ENCODE data around the gene PNPLA8.

DNA sequence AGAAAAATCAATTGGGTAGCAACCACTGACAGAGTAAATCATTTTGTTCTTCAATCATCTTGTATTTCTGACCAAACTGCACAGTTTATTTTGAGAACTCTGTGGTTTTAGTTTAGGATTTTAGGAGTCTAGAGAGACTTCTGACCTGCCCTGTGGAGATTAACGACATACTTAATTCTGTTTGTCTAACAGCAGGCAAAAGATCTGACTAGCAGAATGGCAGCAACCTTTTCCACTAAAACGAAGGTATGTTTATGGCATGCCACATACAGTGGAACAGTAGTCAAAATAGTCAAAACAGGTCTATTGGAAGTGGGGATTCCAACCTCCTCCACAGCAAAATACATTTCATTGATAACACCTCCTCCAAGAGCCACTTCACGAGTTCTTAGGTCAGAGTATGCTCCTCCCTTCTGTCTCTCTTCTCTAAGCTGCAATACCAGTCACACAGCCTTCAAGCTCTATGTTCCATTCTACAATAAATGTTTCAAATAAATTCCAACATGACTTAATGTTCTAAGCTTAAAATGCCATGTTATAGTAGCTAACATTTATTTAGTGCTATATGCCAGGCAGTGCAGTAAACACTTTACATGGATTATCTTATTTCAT lies 104.1 kb downstream of the PNPLA8 start:
- no peak for TF ChIP-seq POLR2A (IDR thresholded peaks at IDR 0.05)
- TF ChIP-seq, protein P1, sequence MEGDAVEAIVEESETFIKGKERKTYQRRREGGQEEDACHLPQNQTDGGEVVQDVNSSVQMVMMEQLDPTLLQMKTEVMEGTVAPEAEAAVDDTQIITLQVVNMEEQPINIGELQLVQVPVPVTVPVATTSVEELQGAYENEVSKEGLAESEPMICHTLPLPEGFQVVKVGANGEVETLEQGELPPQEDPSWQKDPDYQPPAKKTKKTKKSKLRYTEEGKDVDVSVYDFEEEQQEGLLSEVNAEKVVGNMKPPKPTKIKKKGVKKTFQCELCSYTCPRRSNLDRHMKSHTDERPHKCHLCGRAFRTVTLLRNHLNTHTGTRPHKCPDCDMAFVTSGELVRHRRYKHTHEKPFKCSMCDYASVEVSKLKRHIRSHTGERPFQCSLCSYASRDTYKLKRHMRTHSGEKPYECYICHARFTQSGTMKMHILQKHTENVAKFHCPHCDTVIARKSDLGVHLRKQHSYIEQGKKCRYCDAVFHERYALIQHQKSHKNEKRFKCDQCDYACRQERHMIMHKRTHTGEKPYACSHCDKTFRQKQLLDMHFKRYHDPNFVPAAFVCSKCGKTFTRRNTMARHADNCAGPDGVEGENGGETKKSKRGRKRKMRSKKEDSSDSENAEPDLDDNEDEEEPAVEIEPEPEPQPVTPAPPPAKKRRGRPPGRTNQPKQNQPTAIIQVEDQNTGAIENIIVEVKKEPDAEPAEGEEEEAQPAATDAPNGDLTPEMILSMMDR (IDR thresholded peaks at IDR 0.05 in 4 of 5, conservative IDR thresholded peaks at IDR 0.05 in 1 of 5) = no peak
